Stimulated activated CD4-positive, alpha-beta T cell treated with anti-CD3 and anti-CD28 coated beads, TNF-alpha, amount 100 ng/mL, for 24 hours (primary cell): ENCODE measurements around the gene DNAJA4.

Source experiments
- DNase-seq, 3 experiments: peaks; one replicate each; pipeline ENCODE4 v3.0.0-alpha.2; 2020; ENCODE audit warnings: low read depth in 3 of 3

DNAJA4 gene

DNA sequence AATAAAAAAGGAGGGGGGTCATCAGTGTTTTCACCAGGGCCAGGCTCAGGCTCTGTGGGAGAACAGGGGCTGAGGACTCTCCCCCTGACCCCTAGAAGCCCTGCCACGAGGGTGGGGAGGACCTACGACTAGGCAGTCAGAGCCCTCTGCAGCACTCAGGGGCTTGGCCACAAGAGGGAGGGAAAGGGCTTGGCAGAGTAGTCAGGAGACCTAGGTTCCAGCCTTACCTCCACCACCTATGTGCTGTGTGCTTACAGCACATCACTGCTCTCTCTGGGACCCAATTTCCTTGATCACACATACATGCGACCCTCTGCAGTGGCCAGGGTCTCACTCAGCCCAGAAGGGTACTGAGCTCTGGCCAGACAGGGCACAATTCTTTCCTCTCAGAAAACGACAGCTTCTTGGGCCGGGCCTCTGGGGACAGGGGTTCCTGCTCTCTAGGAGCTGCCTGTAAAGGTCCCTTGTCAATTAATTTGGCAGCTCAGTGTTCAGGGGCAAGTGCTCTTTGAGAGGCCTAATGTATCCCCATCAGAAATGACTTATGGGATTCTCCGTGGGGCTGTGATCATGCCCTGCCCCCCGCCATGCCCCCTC lies 51.4 kb downstream of the DNAJA4 start:
- no peak for DNase-seq

DNA sequence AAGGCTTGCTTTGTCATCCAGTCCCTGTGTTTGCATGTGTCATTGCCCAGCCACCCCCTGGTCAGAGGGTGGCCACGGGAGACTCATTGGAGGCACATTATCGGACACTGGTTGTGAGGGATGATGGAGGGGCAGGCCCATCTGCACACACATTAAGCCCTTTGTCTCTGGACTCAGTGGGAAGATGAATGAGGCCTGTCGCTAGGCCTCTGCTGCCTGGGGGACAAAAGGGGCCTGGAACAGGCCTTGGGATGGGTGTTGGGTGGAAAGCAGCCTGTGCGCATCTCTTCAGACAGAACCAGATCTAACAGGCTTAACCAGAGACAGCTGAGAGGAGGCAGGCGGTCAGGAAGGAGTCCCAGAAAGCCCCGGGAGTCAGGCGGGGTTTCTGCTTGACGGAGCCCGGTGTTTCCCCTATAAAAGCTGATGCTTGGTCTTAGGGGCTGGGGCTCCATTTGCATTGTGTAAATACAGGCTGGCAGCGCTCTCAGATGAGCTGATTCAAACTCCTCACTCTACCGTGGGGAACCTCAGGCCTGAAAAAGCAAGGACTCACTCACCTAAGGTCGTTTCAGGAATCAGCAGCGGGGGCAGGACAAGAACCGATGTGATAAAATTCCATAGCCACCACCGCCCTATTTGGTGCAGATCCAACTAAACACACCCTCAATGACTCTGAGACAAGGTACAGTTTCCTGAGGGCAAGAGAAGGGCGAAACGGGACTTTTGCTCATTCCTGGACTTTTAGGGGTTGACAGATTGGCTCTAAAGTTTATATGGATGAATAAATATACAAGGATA lies 52.1 kb downstream of the DNAJA4 start:
- no peak for DNase-seq

DNA sequence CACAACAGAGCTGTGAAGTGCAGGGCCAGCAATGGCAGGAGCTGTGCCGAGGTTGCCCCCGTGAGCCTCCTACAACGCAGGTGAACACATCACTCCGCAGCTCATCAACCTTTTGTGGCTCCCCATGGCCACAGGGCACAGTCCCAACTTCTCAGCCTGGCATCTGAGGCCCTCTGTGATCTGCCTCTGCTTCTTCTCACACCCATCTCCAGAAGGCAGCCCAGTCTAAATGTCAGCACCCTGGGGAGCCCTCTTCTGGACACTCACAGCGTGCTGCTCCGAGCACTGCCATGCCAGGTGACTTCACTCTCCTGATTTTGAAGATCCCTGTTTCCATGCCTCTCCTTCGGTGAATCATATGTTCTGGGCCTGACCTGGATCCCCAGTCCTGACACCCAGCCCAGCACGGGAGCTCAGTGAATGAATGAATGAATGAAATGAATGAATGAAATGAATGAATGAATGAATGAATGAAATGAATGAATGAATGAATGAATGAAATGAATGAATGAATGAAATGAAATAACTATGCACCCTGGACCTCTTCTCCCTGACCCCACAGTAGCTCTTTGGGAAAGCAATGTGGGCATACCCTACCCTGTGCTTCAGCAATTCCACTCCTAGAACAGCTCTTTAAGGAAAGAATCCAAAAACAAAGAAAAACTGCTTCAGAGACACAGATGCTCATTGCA lies 52.9 kb downstream of the DNAJA4 start:
- no peak for DNase-seq

DNA sequence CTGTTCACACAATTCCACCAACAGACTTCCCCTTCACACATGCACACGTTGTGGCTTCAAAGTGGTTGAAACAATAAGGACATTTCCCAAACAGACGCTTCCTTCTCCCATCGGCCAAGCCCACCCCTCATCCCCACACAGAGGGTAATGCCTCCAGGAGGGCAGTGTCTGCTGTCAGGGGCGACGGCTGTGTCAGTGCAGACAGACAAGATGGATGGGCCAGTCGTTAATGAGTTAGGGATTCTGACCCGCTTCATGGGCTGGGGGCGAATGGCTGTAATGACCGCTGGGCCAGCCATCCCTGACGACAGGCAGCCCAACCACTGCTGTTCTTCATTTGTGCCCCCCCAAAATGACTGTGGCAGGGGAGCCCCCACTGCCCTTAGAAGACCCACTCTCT lies 55.2 kb downstream of the DNAJA4 start:
- DNase-seq, result no peak

DNA sequence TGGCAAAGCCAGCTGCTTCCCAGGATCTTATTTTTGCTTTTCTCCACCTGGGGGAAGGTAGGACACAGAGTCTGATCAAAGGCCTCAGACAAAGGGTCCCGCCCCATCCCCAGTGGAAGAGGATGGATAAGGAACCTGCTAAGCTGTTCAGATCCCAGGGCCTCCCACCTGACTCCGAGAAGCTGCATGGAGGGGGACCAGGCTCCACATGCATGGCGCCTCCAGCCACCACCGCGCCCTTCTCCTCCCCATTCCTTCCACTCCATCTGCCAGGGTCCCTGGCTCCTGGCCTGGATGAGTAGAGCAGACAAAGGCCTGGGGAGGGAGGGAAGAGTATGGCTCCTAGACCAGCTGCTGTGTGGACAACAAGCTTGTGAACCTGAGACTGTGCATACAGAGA lies 55.8 kb downstream of the DNAJA4 start:
- DNase-seq, result no peak

DNA sequence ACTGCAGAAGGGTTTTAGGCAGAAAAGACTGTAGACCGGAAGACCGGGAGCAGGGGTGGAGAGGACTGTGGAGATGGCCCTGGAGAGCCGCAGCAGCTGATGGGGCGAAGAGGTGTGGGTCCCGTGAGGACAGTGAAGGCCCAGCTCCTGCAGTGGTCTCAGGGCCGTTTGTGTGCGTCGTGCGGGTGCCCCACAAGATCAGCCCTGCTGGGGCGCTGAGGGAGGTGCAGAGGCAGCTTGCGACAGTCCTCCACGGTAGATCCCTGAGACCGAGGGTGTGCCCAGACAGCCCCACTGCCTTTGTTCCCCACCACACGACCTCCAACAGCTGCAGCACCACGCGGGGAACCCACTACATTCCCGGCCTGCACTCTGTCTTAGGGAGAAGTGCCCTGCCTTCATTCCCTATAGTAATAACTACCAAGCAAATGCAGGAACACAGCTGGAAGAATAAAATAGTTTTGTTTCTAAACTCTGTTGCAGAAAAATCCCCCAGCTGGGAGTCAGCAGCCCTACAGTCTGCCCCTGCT lies 56.7 kb downstream of the DNAJA4 start:
- no peak for DNase-seq

DNA sequence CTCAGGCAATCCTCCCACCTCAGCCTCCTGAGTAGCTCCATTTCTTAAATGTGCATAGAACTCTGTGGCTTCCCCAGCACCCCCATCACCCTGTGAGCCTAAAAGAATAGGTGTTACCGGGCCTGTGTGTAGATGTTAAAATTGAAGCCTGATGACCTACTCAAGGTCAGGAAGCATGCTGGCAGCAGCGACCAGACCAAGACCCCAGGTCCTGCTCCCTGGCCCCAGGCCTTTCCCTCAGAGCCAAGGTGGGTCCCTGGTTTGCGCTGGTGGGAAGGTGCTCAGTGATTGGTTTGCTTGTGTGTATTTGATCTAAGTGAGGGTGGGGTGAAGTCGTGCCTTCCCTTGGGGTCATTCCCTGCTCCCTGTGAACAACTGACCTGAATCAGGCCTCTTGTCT lies 57.4 kb downstream of the DNAJA4 start:
- no peak for DNase-seq

DNA sequence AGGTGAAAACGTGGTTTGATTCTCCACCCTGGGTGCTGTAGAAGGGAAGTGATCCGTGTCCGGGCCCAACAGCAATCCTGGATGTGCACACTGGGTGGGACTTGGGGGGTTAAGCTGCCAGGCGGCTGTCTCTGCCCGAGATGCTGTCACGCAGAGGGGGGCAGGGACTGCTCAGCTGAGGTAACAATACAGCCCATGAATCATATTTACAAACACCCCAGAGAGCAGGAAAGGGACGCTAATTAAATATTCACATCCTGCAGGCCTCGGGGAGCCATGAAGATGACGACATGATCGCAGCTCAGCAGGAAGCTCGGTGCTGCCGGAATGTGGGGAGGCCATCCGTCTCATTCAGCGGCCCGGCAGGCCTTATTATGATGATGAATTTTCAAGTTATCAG lies 57.9 kb downstream of the DNAJA4 start:
- DNase-seq, result no peak

DNA sequence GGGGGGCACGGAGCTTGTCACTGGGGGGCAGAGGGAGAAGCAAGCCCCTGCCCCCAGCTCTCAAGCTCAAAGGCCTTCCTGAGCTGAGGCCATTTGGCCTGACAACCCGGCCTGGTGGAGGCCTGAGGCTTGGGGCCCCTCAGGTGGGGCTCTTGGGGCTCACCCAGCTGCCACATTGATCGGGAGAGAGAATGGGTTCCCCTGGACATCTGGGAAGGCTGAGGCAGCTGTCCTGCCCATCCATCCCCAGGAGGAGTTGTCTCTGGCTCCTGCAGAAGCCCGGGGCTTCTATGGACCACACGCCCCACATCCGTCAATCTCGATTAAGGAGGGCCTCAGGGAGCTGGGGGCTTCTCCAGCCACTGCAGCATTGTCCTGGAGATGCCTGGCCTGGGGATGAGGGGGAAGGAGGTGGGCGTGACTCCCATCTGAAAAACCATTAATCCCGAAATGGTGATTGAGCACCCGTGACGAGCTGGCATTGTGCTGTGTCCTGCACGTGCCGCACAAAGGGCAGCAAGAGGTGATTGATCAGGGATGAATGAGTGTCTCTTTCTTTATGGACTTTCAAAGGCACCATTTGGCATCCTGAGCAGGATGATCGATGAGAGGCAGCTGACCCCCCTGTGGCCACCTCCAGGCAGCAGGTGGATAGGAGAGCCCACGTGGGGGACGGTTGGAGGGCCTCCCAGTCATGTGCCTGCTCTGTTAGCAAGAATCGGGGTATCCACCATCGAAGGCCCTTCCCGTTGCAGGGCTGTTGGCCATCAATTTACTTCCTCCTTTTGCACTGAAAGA lies 58.6 kb downstream of the DNAJA4 start:
- DNase-seq, result no peak

DNA sequence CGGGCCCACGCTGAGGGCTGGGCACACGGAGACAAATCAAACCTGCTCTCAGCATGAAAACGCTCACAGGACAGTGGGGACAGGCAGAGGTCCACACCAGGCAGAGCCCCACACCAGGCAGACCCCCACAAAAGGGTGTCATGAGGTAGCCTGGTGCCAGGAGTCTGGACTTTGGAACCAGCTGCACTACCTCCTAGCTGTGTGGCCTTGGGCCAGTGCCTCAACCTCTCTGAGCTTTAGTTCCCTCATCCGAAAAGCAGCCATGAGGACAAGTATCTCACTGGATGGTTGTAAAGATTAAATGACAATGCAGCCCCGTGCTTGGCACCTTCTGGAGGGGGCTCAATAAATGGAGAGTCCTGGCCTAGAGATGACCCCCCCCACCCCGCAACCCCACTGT lies 59.3 kb downstream of the DNAJA4 start:
- DNase-seq, result no peak

DNA sequence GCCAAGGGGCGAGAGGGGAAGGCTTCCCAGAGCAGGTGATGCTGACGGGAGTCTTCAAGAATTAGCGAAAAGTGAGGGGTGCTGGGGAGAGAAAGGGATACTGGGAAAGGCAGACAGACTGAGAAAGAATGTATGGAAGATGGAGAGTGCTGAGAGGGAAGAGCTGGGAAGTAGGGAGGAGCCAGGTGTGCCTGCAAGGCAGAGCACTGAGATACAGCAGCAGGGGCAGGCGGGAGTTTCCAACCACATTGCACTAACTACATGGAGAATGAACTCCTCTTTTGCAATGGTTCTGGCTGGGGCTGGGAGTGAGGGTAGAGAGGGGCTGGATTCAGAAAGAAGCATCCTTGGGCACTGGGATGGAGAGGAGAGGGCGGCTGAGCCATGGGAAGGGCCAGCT lies 59.8 kb downstream of the DNAJA4 start:
- no peak for DNase-seq

DNA sequence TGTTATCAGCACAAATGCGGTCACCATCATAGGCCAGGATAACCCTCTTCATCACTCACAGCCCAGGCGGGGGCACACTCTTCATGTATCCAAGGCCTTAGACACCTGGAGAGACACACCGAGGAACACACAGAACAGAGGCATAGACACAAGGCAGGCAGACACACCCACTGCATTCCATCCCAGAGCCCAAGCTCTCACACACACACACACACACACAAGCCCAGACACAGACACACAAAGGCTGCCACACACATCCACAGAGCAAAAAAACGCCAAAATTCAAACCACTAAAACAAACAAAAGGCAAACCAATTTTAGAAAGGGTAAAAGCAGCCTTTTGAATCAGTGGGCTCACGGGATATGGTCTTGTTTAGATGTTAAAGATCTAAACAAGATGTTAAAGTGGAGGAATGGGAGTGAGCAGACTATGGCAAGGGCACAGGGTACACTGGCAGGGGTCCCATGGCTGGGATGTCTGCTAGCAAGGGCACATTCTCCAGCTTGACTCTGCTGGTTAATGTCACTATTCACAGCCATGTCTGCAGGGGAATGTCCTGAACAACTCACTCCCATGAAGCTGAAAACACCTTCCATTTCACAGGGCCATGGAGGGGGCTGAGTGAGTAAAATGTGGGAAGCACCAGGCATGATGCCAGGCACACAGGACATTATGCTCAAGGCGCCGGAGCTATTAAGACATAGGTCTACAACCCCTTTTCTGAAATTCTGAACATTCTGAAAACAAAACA lies 60.9 kb downstream of the DNAJA4 start:
- no peak for DNase-seq

DNA sequence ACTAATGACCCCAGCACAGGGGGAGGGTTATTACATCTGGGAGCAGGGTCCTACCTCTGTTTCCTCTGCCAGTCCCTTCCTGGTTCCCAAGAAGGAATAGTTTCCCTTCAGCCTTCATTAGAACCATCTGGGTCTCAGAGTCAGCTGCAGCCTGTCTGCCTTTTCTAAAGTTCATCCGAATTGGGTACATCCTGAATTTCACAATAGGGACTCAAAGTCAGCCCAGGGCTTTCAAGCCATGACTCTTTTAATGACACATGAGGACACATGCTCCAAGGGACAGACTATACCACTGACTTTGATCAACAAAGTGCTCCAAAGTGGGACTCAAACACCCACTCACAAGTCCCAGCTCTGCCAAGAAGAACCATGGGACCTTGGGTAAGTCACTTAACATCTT lies 63.1 kb downstream of the DNAJA4 start:
- no peak for DNase-seq

DNA sequence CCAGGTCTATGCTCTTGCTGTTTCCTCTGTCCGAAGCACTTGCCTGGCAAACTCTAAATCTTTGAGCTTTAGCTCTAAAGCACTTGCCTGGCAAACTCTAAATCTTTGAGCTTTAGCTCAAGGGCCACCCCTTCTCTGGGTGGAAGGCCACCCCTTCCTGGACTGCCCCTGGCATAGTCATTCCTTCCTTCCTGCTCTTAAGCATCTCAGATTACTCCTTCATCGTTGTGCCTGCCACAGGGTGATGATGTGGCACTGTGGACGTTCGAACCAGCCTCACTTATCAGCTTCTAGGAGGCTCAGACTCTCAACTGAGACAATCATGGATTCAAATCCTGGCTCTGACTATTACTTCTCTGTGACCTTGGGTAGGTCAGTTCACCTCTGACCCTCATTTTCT lies 65.3 kb downstream of the DNAJA4 start:
- DNase-seq, result no peak
